Endothelial cell of umbilical vein (primary cell): Measurements from ENCODE around the gene RGS7.

Experiments used
- FOS ChIP-seq: IDR thresholded peaks from 2 replicates; pipeline ENCODE4 v1.6.1; 2011; ENCODE audit warnings: mild to moderate bottlenecking, low read length, moderate library complexity, borderline replicate concordance; ENCODE audit not compliant: insufficient read depth
- JUN ChIP-seq: IDR thresholded peaks from 2 replicates; pipeline ENCODE4 v1.6.1; 2011; ENCODE audit warnings: borderline replicate concordance, low read depth; ENCODE audit not compliant: insufficient read length, insufficient read depth
- MYC ChIP-seq: IDR thresholded peaks from one replicate; pipeline ENCODE4 v1.6.1; 2011; ENCODE audit warnings: mild to moderate bottlenecking, low read depth, low read length
- TF ChIP-seq, protein P1 (sequence below), 2 donors: IDR thresholded peaks; 1 replicate in 1 of 2; 2 replicates in 1 of 2; pipeline ENCODE4 v1.5.1; 2011; ENCODE audit warnings: low read length in 2 of 2, mild to moderate bottlenecking in 2 of 2, moderate library complexity in 2 of 2, control low read depth in 1 of 2, inconsistent platforms in 1 of 2, low read depth in 1 of 2; ENCODE audit not compliant: insufficient read depth in 1 of 2; ENCODE audit errors: extremely low read depth in 1 of 2
- TF ChIP-seq, protein P2 (sequence below): IDR thresholded peaks from 2 replicates; pipeline ENCODE4 v1.6.1; 2011; ENCODE audit not compliant: insufficient read depth, insufficient read length

DNA sequence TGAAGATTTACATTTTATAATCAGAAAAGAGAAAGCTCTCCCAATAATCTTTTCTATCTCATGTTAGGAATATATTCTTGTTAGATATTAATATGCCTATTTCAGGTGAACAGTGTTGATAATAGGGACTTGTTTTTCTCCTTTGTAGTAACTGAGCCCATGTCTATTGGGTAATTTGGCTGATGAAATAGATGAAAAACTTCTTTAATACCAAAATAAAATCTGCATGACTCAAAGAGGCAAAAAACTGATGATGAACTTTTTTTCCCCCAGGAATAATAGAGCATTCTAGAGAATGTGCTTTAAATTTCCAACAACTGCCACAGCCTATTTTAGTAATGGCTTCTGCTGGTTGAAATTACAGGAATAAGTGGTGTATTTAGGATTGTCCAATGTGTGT is 566.1 kb downstream of the RGS7 start:
- no peak for TF ChIP-seq MYC
- TF ChIP-seq, protein P1, sequence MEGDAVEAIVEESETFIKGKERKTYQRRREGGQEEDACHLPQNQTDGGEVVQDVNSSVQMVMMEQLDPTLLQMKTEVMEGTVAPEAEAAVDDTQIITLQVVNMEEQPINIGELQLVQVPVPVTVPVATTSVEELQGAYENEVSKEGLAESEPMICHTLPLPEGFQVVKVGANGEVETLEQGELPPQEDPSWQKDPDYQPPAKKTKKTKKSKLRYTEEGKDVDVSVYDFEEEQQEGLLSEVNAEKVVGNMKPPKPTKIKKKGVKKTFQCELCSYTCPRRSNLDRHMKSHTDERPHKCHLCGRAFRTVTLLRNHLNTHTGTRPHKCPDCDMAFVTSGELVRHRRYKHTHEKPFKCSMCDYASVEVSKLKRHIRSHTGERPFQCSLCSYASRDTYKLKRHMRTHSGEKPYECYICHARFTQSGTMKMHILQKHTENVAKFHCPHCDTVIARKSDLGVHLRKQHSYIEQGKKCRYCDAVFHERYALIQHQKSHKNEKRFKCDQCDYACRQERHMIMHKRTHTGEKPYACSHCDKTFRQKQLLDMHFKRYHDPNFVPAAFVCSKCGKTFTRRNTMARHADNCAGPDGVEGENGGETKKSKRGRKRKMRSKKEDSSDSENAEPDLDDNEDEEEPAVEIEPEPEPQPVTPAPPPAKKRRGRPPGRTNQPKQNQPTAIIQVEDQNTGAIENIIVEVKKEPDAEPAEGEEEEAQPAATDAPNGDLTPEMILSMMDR (IDR thresholded peaks at IDR 0.05; ENCODE audit: extremely low read depth in 1 of 2, insufficient read depth in 1 of 2, low read depth in 1 of 2, low read length in 2 of 2) = no peak
- no peak for TF ChIP-seq FOS
- TF ChIP-seq, protein P2, sequence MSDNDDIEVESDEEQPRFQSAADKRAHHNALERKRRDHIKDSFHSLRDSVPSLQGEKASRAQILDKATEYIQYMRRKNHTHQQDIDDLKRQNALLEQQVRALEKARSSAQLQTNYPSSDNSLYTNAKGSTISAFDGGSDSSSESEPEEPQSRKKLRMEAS = no peak
- no peak for TF ChIP-seq JUN
